Activated naive CD4-positive, alpha-beta T cell (primary cell): ENCODE results near the gene PIP5K1B.

Source experiments
- DNase-seq, 4 experiments: peaks; one replicate each; lab custom pipeline; 2025; lab: John Stamatoyannopoulos, UW

The PIP5K1B gene

DNA sequence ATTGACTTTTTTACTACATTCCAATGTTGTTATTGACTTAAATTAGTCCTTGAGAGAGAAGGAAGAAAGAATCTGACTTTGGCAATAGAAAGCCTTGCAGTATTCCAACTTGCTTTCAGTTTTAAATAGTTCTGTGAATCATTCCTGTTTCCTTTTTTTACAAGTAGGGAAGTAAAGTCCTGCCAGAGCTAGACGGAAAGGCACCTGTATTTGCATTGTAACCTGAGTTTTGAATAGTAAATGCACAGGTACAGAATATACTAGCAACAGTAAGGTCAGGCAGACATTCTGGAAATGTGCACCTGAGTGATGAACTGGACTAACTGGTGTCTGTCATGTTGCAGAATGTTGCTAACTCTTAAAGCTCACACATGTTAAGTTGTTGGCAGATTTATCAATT is 208.0 kb downstream of the PIP5K1B start:
- no peak for DNase-seq

DNA sequence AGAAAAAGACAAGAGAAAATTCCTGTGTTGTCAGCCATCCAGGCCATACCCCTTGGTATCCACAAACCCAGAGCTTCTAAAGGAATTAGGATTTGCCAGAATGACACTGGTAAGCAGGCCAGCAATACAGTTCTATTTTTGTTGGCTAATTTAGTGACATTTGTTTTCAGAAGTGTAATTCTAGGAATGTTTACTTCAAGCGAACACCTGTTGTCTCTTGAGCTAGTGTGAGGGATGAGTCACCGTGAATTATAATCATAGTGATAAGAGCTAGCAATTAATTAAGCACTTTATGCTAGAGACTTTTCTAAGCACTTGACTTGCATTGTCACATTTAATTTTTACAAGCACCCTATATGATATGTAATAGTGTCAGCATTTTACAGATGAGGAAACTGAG is 209.7 kb downstream of the PIP5K1B start:
- DNase-seq, result no peak

DNA sequence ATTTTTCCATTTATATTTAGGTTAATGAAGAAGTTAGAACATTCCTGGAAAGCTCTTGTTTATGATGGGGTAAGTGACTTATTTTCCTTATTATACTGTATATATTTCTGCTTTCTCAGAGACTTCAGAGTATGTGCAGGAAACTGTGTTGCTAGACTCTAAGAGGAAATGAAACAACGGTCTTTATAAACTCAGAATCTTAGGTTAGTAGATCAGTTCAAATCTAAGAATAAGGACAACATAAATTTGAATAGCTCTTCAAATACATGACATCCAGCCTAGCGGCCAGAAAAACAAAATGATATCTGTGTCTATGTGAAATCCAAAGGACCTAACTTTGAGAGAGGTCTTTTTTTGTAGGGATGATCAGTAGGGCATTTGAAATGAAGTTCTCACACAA is 214.6 kb downstream of the PIP5K1B start:
- DNase-seq, result no peak

DNA sequence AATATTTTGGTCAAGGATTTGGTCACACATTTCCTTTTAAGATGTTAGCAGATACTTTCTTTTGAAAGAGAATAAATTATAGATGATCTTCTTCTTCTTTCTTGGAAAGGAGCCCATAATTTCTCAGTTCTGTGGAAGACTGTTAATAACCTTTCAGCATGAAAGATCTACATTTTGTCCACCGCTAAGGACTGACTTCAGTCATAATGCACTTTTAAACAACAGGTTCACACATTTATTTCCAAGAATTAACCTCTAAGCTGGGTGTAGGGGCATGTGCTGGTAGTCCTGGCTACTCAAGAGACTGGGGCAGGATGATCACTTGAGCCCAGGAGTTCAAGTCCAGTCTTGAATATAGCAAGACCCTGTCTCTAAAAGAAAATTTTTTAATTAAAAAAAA is 215.9 kb downstream of the PIP5K1B start:
- no peak for DNase-seq

DNA sequence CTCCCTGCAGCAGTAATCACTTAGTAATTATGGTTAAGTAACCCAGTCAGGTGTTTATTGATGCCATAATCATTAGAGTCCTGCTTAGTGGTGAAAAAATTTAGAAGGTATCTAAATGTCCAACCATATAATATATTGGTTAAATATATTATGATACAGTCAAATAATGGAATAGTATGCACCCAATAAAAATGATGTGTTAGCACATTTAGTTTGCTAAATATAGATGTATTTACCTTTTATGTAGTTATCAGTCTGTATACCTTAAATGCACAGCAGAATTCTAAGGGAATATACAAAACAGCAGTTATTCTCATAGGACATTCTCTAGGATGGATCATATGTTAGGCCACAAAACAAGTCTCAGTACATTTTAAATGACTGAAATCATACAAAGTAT is 218.4 kb downstream of the PIP5K1B start:
- DNase-seq, result no peak

DNA sequence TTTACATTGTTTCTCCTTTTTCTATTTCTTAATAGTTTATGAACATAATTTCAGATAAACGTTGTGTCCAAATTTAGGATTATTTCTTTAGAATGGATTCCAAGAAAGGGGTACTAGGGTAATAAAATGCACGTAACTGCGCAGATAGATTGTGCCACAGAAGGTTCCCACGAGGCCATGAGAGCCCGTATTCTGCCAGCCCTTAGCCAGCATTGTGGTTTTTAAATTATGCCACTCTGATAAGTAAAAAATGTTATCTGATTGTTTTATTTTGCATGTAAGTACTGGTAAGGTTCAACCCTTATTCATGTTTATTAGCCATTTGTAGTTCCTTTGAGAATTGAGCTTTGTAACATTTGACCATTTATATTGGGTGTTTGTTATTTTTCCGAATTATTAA is 220.1 kb downstream of the PIP5K1B start:
- DNase-seq, result no peak

DNA sequence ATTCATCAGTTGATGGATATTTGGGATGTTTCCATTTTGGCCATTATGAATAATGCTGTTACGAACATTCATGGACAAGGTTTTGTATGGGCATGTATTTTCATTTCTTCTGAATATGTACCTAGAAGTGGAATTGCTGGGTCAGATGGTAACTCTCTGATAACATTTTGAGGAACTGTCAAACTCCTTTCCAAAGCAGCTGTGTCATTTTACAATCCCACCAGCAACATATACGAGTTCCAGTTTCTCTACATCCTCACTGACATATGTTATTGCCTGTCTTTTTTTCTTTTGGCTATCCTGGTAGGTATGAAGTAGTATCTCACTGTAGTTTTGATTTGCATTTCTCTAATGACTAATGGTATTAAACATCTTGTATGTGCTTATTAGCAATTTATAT is 222.1 kb downstream of the PIP5K1B start:
- no peak for DNase-seq

DNA sequence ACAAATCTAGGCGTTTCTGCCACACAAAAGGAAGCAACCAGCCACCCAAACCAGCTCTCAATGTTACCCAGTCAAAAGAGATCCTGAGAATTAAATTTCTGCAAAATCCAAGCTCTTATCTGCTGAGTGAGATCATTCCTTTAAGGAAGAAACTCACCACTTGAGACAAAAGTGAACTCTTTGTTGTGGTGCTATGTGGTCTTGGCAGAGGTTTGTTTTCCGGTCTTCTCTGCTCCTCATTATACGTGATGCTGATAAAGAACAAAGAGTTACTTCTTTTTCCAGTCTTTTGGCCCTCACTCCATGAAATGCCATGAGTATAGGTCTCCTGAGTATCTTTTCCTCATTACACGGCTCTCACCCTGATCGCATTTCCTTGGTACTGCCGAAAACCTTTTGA is 226.8 kb downstream of the PIP5K1B start:
- DNase-seq, result no peak

DNA sequence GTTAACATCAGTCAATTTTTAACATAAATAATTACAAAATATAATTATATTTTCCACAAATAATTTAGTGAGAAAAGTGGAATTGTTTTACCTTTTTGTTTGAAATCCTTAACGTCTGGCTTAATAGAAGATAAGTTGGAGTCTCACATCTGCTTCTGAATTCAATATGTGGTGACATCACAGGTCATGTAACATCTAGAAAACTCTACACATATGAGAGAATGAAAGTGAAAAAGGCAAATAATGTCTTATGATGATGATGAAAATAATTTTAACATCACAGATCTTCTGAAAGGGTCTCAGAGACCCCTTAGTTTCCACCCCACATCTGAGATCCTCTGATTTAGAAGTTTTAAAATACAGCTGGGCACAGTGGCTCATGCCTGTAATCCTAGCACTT is 227.4 kb downstream of the PIP5K1B start:
- no peak for DNase-seq

DNA sequence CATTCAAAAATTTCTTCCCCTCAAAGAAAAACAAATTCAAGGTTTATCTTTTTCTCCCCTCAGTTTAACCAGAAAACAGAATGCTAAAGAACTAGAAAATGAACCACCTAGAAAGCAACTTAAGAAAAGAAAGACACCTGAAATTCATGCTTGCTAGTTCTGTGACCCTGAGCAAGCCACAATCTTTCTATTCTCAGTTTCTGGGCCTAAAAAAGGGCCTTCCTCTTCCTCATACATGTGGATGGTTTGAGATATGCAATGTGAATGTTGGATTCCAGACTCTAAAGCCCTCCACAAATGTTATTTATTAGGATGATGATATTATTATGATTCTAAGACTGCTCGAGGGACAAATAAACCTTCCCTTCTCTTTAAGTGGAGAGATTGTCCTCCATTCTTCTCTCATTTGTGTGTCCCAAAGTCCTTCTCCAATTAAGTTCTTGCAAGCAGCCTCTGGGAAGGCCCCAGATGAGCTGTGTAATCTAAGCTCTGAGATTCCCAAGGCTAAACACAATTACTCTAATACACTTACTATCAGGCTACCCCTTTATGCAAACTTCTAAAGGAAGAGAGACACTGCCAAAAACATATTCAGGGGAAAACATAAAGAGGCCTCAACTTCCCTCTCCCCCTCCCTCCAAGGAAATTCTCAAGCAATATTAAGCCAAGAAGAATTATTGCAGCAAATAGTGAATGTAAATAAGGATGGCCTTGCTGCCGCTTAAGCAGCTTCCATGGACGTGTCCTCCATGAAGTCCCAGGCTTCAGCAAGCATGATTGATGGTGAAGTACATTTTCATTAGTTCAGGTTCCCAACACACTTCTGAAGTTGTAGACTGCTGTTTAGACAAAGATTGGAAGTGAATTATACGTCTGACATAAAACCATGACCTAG is 228.6 kb downstream of the PIP5K1B start:
- no peak for DNase-seq

DNA sequence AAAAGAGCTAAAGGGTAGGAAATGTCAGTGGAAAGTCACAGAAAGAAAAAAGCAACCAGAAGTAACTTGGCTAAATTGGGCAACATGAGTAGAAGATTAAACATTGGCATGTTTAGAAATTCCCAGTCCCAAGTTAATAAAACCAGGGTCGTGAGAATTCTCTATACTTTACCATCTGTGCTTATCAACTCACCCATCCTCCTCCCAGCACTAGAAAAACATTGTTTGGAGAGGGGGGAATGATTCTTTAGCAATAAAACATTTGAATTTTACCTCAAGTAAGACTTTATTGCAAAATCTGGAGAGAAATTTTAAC is 229.2 kb downstream of the PIP5K1B start:
- no peak for DNase-seq

DNA sequence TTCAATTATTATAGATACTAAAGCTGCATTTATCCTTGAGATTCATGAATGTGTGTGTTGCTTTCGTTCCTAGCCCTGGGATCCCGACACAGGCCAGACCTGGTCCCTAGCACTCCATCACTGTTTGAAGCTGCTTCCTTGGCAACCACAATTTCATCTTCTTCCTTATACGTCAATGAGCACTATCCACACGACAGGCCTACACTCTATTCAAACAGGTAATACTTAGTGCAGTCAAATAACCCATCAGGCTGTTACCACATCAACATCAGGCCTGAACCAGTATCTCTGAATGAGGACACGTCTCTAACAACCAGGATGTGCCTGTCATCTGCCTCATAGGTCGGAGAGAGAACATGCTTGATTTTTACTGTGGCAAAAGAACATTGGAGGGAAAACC is 235.5 kb downstream of the PIP5K1B start:
- no peak for DNase-seq

DNA sequence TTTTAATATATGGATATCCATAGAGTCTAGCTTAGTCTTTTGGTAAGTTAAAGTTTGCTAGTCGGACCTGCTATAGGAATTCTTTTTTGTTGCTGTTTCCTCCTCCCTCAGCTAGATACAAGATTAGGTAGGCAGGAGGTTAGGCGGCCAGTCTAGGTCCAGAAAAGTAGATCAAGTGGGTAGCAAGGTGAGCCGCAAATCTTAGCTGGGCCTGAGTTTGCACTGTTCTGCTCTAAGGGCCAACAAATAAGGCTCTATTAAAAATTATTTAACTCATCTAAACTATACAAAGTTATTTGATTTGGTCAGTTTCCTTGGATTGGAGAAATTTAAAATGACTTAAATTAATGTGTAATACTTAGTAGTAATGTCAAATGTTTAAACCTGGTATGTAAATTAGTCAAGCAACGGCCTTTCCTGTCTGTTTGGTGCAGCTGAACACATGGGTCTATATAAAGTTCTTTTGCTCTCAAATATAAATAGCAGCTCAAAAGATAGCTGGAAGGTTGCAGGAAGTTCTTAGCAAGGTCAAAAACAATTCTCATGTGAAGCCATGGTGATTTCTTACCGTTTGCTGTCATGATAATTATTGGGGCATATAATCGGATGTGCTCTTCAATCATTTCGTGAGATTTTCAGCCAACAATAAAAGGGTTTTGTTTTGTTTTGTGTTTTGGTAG is 236.9 kb downstream of the PIP5K1B start:
- no peak for DNase-seq

DNA sequence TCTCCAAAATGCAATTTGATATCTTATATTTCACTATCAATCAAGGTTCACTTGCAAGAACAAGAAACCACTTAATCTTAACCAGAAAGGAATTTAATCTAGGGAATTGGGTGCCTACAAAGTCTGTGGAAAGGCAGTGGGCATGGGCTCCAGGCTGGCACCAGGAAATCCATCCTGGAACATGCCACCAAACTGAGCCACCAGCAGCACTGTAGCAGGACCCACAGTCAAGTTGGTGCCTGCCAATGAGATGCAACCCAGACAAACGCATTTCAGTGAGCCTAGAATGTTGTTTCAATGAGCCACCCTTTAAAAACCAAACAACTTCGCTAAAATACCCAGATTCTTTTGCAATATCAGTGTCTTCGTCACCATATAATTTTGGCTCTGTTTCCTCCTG is 237.8 kb downstream of the PIP5K1B start:
- DNase-seq, result no peak

DNA sequence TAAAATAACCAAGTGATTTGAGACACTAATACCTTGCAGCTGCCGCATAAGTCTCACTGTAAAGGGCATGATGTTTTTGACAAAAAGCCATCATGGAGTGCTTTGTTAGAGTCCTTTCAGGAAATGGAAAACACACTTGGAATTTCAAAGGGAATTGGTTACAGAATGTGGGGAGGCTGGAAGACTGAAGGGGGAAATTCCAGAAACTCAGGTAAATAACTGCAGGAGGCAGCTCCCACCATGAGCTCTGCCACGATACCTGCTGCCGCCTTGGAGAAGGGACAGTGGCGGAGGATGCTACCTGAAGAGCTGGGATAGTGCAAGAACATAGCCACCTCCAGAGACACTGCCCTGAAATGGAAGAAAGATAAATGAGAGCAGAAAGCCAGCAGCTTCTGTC is 242.0 kb downstream of the PIP5K1B start:
- no peak for DNase-seq

DNA sequence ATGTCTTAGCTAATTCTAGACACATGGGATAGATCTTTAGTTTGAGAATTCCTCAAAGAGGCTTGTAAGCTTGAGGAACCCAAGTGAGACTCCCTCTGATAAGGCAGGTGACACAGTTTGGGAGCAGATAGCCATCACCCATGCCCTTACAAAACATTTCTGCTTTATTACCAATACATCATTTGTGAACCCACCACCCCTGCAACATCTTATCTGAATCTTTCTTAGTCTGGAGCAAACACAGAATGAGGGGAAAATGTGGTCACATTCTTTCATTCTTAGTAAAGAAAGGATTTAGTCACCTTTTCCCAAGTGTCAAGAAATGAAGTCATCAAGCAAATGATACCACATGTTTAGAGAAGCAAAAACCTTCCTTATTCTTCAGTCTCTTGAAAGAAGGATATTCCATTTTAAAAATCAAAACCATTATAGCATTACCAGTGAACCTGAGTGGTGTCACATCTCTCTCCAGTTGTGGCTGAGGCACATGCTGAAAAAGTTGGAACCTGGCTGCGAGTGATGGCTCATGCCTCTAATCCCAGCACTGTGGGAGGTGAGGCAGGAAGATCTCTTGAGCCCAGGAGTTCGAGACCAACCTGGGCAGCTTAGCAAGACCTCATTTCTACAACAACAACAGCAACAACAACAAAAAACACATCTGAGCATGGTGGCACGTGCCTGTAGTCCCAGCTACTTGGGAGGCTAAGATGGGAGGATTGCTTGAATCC is 243.0 kb downstream of the PIP5K1B start:
- no peak for DNase-seq

DNA sequence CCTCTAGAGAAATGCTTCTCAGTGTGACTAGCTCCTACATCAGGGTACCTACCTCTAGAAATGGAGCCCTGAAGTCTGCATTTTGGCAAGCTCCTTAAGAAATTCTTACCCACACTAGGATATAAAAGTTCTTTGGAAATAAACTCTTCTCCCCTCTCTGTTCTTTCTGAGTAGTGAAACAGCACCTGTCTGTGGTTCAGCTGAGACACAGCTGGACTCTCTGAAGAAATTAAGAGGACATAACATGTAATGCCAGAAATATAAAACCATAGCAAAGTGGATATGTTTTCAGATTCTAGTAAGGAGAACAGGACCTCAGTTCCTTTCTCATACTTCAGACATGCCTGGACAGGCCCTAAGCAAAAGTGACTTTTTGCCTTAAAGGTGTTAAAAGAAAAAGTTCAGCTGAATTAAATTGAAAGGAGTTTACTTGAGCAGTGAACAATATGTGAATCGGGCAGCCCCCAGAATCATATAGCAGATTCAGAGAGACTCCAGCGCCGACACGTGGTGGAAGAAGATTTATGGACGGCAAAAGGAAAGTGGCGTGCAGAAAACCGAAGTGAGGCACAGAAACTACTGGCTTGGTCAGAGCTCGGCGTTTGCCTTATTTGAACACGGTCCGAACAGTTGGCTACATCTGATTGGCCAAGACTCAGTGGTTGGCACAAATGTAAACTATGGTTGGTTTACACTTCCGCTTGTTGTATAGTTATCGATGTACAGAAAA is 244.4 kb downstream of the PIP5K1B start:
- peak in 1 of 4 experiments; percentile 18 for DNase-seq

DNA sequence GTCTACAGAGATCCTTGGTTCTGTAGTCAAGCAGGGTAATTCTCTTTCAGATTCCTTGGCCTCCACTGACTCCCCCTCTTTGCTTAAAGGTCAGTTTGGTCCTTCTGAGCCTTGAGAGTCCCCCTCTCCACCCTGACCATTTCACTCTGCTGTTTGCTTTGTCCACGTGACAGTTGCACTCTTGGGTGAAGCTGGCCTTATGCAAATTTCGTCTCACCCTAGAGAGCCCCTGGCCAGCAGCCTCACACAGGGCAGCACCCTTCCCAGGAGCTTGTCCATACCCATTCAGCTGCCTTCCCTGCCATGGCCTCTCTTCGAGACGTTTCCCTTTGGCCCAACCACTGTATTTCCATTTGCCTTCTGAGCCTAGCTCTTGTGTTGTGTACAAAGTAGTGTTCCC is 245.1 kb downstream of the PIP5K1B start:
- no peak for DNase-seq

DNA sequence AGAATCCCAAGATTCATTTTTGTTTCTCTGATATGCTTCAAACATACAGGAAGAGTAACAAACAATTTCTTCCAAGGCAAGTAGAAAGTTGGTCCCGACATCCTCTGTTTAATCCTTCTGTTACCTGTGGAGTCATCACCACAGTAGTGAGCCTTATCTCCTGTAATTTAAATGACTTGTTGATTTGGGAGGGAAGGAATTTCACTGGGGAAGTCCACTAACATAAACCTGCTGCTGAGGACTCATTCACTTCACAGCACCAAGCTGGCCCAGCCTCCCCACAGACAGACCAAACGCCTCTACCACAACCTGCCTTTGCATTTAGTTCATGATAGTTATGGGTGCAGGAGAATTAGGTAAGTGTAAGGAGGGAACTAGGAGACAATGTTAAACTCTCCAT is 245.6 kb downstream of the PIP5K1B start:
- no peak for DNase-seq

DNA sequence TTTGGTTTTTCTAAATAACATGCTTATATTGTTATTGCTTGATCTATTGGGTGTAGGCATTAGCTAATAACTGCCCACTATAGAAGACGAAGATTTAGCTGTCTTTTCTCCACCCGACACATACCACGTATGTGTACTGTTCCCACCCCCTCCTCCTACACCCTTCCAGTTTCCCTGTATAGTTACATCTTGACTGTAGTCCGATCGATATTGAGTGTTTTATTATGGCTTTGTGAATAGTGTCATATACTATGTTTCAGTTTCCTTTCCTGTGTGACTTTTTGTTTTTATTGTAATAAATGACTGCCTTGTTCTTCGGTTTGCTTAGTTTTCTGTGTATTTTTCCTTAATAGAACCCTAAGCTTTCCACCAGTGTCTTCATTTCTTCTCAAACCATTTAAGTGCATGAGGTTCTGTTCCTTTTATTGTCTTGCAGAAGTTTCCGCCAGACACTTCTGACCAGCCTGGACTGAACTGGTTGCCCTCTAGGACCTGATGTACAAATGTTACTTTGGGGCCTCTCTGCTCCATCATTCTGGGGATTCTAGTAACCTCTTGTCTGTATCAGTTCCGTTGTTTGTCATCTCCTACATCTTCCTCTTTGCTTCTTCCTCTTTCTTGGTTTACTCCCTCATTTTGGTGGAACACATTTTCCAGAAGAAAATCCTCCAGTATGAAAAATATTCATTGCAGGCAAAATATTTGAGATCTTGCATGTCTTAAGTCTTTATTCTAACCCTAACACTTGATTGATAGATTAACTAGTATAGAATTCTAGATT is 247.0 kb downstream of the PIP5K1B start:
- DNase-seq, result no peak

DNA sequence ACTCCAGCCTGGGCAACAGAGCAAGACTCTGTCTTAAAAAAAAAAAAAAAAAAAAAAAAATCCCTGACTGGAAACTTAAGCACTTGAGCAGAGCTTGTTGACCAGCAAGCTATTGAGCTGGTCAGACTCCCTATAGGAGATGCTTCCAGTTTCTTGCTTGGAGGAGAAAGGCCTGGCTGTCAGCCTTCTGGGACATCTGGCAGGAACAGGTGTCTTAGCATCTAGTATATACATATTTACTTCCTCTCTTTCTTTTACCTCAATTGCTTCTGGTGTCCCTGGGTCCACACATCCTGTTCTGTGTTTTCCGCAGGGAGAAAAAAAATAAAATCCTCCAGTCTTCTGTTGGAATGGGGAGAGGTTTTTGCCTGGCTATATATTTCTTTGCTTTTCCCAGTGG is 248.7 kb downstream of the PIP5K1B start:
- no peak for DNase-seq

DNA sequence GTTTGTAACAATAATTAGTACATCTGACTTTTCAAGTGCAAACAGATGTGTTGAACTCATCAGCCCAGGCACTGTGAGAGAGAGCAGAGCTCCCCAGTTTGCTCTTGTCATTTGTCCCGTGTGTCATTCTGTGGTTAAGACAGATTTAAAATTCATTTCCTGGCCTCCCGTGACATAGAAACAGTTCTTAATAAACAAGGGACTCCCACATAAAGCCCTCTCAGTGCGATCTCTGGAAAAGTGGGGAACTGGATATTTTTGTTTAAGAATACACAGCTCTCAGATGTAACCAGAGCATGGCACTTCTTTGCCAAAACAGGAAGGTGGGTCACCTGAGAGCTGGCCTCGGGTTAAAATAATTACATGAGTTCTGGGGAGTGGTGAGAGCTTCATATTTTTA is 250.3 kb downstream of the PIP5K1B start:
- no peak for DNase-seq
